ENCODE data around the gene TBC1D20.
"Not testable (repeated sequence)": the region's sequence is repeated elsewhere in the genome, so short reads cannot be mapped to it uniquely, and the experiment has no call there.

TBC1D20 gene

GRCh38 chr20:400128-400453 lies 62.2 kb downstream of the TBC1D20 start:
- DNase-seq, result no peak

- DNase-seq, result no peak
Measured at GRCh38 chr20:399182-399707, 63.1 kb downstream of the TBC1D20 start.

- no peak for DNase-seq
Measured at GRCh38 chr20:397432-398237, 64.7 kb downstream of the TBC1D20 start.

GRCh38 chr20:396619-397431 lies 65.5 kb downstream of the TBC1D20 start:
- no peak for DNase-seq

GRCh38 chr20:396252-396618 lies 66.1 kb downstream of the TBC1D20 start:
- no peak for DNase-seq

- DNase-seq, result not testable (repeated sequence)
Measured at GRCh38 chr20:393296-393695, 69.0 kb downstream of the TBC1D20 start.

GRCh38 chr20:391041-391711 lies 71.2 kb downstream of the TBC1D20 start:
- DNase-seq, result no peak

GRCh38 chr20:389220-389619 lies 73.1 kb downstream of the TBC1D20 start:
- no peak for DNase-seq

- DNase-seq, result no peak
Measured at GRCh38 chr20:388034-388994, 74.0 kb downstream of the TBC1D20 start.

- no peak for DNase-seq
Measured at GRCh38 chr20:387520-387919, 74.8 kb downstream of the TBC1D20 start.

GRCh38 chr20:386634-387033 lies 75.7 kb downstream of the TBC1D20 start:
- not testable (repeated sequence) for DNase-seq
